DOHH2 (cell line): ENCODE measurements around the gene ABHD12.

Experiments used
- H3F3A ChIP-seq: fragments of 200-600 bp; sonication (generic), shearing (Covaris generic); 2 replicates; pipeline ENCODE4 v1.6.0; 2016; ENCODE audit warnings: antibody characterized with exemption, mild to moderate bottlenecking; ENCODE audit not compliant: control insufficient read depth, insufficient read depth
- H3K27ac ChIP-seq: fragments of 200-600 bp; sonication (generic); 2 replicates; pipeline ENCODE4 v1.5.1; 2014; ENCODE audit warnings: low read depth, mild to moderate bottlenecking, low read length, moderate library complexity
- H3K27me3 ChIP-seq: fragments of 200-600 bp; sonication (generic); 2 replicates; pipeline ENCODE4 v1.6.1; 2014; ENCODE audit warnings: mild to moderate bottlenecking, low read length, mixed read lengths; ENCODE audit not compliant: control insufficient read depth
- H3K36me3 ChIP-seq: fragments of 200-600 bp; sonication (generic); 2 replicates; pipeline ENCODE4 v1.6.1; 2014; ENCODE audit warnings: mild to moderate bottlenecking, low read length, moderate library complexity, mixed read lengths; ENCODE audit not compliant: control insufficient read depth
- H3K4me1 ChIP-seq: fragments of 200-600 bp; sonication (generic); 2 replicates; pipeline ENCODE4 v1.6.1; 2014; ENCODE audit warnings: mild to moderate bottlenecking, low read length, mixed read lengths; ENCODE audit not compliant: control insufficient read depth
- H3K4me2 ChIP-seq: fragments of 200-600 bp; sonication (generic); 2 replicates; pipeline ENCODE4 v1.6.0; 2014; ENCODE audit warnings: mild to moderate bottlenecking, low read length, moderate library complexity
- H3K4me3 ChIP-seq: fragments of 200-600 bp; sonication (generic); 2 replicates; pipeline ENCODE4 v1.5.1; 2014; ENCODE audit warnings: mild to moderate bottlenecking, low read length, mixed read lengths
- H3K79me2 ChIP-seq: fragments of 200-600 bp; sonication (generic); 2 replicates; pipeline ENCODE4 v1.6.1; 2014; ENCODE audit warnings: mild to moderate bottlenecking, low read length, mixed read lengths; ENCODE audit not compliant: control insufficient read depth
- H3K9me2 ChIP-seq: fragments of 200-600 bp; sonication (generic); replicated peaks from 2 replicates; pipeline ENCODE4 v1.6.1; 2014; ENCODE audit warnings: mild to moderate bottlenecking, low read length, mixed read lengths; ENCODE audit not compliant: control insufficient read depth
- H3K9me3 ChIP-seq: fragments of 200-600 bp; sonication (generic); 2 replicates; pipeline ENCODE4 v1.6.1; 2014; ENCODE audit warnings: antibody characterized with exemption, low read length, mixed read lengths; ENCODE audit not compliant: control insufficient read depth, insufficient read depth
- H4K20me1 ChIP-seq: fragments of 200-600 bp; sonication (generic); 2 replicates; pipeline ENCODE4 v1.6.0; 2014; ENCODE audit warnings: low read depth, mild to moderate bottlenecking, antibody characterized with exemption, low read length, moderate library complexity; ENCODE audit not compliant: control insufficient read depth, insufficient read depth
- CTCF ChIP-seq: fragments of 200-600 bp; sonication (generic); IDR thresholded peaks from one replicate; pipeline ENCODE4 v1.5.1; 2014; ENCODE audit warnings: antibody characterized with exemption, mild to moderate bottlenecking, low read depth, low read length; ENCODE audit not compliant: poor library complexity, severe bottlenecking
- EZH2phosphoT487 ChIP-seq: fragments of 200-600 bp; sonication (generic); IDR thresholded peaks from 2 replicates; pipeline ENCODE4 v1.6.1; 2017; ENCODE audit warnings: borderline replicate concordance, mild to moderate bottlenecking, antibody characterized with exemption, low read length, moderate library complexity, mixed read lengths

The ABHD12 gene

DNA sequence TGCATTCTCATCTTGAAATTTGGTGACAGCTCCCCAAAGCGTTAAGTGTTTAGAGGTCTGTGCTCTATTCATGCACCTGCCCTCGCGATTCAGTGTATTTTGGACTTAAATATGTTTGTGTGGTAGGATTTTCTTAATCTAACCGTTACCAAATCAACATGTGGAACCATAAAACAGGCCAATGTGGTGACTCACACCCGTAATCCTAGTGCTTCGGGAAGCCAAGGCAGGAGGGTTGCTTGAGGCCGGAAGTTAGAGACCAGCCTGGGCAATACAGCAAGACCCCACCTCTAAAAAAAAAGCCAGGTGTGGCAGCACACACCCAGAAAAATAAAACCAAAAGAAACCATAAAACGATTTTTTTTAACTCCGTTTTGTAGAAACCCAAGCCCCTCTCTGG, 111.2 kb downstream of the ABHD12 start:
- no peak overlapping the region for H3K4me3 ChIP-seq
- no peaks in the 10 kb centered on the region for H3K27me3 ChIP-seq
- H3K9me2 ChIP-seq: no peaks in the 10 kb centered on the region
- H3K36me3 ChIP-seq: peaks cover 17% of the 10 kb centered on the region
- no peaks in the 10 kb centered on the region for H3K79me2 ChIP-seq
- H3K4me2 ChIP-seq: no peak overlapping the region
- peaks cover 22% of the 10 kb centered on the region for H4K20me1 ChIP-seq
- H3K4me1 ChIP-seq: peaks cover 34% of the 10 kb centered on the region
- no peak overlapping the region for H3K27ac ChIP-seq
- TF ChIP-seq CTCF (no peak), EZH2phosphoT487 (no peak)
- no peaks in the 10 kb centered on the region for H3F3A ChIP-seq
- no peaks in the 10 kb centered on the region for H3K9me3 ChIP-seq

GRCh38 chr20:25278636-25279361, 111.8 kb downstream of the ABHD12 start:
- Histone ChIP-seq H3K9me2 (no peaks in the 10 kb centered on the region), H3K4me2 (no peak overlapping the region), H3K27me3 (no peaks in the 10 kb centered on the region), H3F3A (no peaks in the 10 kb centered on the region), H3K36me3 (peaks cover 11% of the 10 kb centered on the region), H3K79me2 (no peaks in the 10 kb centered on the region), H3K4me3 (no peak overlapping the region), H4K20me1 (peaks cover 22% of the 10 kb centered on the region), H3K9me3 (no peaks in the 10 kb centered on the region), H3K27ac (no peak overlapping the region), H3K4me1 (peaks cover 34% of the 10 kb centered on the region)
- no peak for TF ChIP-seq CTCF
- TF ChIP-seq EZH2phosphoT487: no peak

- H3K27me3 ChIP-seq: no peaks in the 10 kb centered on the region
- peaks cover 34% of the 10 kb centered on the region for H3K4me1 ChIP-seq
- H3K27ac ChIP-seq: no peak overlapping the region
- H3K9me3 ChIP-seq: no peaks in the 10 kb centered on the region
- no peaks in the 10 kb centered on the region for H3K9me2 ChIP-seq
- H3F3A ChIP-seq: no peaks in the 10 kb centered on the region
- H3K79me2 ChIP-seq: no peaks in the 10 kb centered on the region
- H3K36me3 ChIP-seq: peaks cover 11% of the 10 kb centered on the region
- no peak overlapping the region for H3K4me3 ChIP-seq
- peaks cover 22% of the 10 kb centered on the region for H4K20me1 ChIP-seq
- TF ChIP-seq CTCF (no peak), EZH2phosphoT487 (no peak)
- no peak overlapping the region for H3K4me2 ChIP-seq
These were observed 112.6 kb downstream of the ABHD12 start for GRCh38 chr20:25277941-25278521.
